GM18505 (cell line): Measurements from ENCODE around the gene EMC7.
A peak's percentile ranks its signal among the peaks of the same experiment; 100 is the strongest.

Experiments used
- ATAC-seq: cut with Tn5 transposase; IDR thresholded peaks from one replicate; pipeline ENCODE4 v1.9.1; 2021; ENCODE audit not compliant: unreplicated experiment
- POLR2A ChIP-seq: IDR thresholded peaks from 4 replicates; pipeline ENCODE4 v1.6.1; 2011; ENCODE audit warnings: borderline replicate concordance; ENCODE audit not compliant: insufficient read depth, insufficient read length; ENCODE audit errors: extremely low read depth

EMC7 gene

DNA sequence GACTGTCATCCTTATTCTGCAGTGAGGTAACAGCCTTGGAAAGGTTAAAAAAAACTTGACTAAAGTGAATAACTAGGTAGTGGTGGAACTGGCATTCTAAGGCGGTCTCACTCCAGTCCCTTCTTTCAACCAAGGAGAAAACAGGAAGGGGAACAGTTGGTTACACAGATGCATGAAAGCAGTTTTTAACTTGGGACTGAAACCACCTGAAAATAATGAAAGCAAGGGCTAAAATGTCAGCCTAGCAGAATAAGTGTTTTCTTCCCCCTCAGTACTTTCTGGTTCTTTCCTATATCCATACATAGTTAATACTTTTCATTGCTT is 61.9 kb downstream of the EMC7 start:
- no peak for ATAC-seq
- no peak for TF ChIP-seq POLR2A

DNA sequence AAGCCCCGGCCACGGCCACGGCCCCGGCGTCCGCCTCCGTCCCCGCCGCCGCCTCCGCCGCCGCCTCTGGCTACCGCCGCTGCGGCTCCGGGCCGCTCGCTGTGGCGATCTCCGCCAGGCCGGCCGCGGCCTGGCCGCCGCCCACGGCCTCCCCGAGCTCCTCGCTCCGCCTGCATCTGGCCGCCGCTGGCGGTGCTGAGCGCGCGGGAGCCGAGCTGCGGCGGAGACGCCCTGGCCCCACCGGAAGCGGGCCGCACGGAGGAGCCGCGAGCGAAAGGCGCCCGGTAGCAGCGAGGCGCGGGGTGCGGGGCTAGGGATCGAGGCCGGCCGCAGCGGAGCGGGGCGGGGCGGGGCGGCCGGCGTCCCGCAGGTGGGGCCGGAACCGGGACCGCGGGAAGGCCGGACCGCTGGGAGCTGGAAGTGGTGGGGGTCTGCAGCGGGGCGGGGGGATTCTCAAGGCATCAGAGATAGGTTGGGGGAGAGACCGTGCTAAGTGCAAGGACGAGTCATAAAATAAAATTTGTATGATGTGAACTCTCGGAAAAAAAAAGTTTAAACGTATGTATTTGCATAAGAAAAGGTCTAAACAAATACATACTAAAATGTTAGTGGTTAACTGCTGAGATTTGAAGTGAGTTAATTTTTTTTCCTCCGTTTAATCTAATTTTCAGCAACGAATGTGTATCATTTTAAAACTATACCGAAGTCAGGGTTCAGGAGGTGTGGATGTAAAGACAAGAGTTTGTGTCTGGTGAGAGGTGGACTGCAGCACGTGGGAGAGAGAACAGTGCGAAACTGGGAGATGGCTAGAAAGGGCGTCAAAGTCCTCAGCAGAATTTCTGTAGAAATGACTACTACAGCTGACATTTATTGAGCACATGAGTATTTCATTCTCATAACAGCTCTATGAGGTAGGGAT is 62.5 kb downstream of the EMC7 start, which contains the start of gene AVEN:
AVEN (minus strand) TSS at position 334 of the 919 bp plus-strand sequence; CDS start at position 176, 158 bp downstream.
- no peak for TF ChIP-seq POLR2A
- peak; percentile 48 for ATAC-seq

DNA sequence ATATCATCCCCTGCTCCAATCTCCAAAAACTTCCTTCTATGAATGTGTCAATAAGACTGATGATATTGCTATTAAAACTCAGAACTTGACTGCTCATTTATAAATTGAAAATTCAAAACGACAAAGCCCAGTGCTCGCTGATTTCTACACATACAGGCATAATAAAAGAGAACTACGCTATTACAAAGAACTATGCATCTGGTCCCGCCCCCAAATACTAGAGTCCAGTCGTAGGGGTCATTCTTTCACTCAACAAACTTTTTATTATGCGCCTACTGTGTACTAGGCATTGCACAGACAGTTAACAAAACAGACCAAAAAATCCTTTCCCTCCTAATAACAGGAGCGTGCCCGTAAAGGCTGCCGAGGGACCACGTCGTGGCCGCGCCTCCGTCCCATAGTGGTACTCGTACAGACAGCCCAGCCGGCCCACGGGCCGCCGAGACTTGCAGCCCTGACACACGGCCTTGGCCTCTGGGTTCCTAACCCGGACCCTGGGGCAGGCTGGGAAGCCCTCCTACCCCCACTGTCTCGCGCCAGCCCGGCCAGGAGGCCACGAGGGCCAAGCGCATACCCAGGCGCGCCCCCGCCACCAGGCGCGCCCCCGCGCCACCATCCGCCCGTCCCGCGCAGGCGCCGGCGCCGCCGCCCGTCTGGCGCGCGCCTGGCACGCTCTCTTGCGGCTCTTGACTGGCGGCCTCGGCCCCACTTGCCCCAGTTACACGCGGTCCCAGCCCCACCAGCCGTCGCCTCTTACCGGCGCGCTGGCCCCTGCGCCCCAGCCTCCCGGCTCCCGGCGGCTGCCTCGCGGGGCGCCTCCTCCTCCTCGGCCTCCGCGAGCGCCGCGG is 63.4 kb downstream of the EMC7 start:
- TF ChIP-seq POLR2A = peak; percentile 86
- ATAC-seq = peak; percentile 79
